Head of caudate nucleus (tissue), 42 donors: ENCODE measurements around the gene NPIPA8.
"Not testable (repeated sequence)": the region's sequence is repeated elsewhere in the genome, so short reads cannot be mapped to it uniquely, and the experiment has no call there.

Experiments used
- DNase-seq, 42 donors: peaks; one replicate each; pipeline versions ENCODE4 v3.0.0 to v3.0.0-alpha.2; 2020 to 2021; ENCODE audit warnings: mixed read lengths in 7 of 42
- intact Hi-C: fragments of 100-400 bp; cut with DNase I; formaldehyde crosslinking; loops from one replicate; pipeline ENCODE4 v1.15.0; 2022

The NPIPA8 gene

GRCh38 chr16:18290959-18291358, 45.6 kb downstream of the NPIPA8 start:
- DNase-seq, intact Hi-C loops: not testable (repeated sequence)

- intact Hi-C loops, DNase-seq: not testable (repeated sequence)
Observed at GRCh38 chr16:18286342-18286741, 50.2 kb downstream of the NPIPA8 start.

- intact Hi-C loops, DNase-seq: not testable (repeated sequence)
Observed at GRCh38 chr16:18280319-18280718, 56.2 kb downstream of the NPIPA8 start.

- intact Hi-C loops, DNase-seq: not testable (repeated sequence)
Observed at GRCh38 chr16:18276756-18277155, 59.8 kb downstream of the NPIPA8 start.

GRCh38 chr16:18270171-18270570, 66.4 kb downstream of the NPIPA8 start:
- DNase-seq, intact Hi-C loops: not testable (repeated sequence)
